Fibroblast of lung (primary cell): Measurements from ENCODE around the gene PDIK1L. TPM values are rescaled to one million over a fixed set of nuclear protein-coding genes. Genes with fewer than 3 reads are reported as not detected.

Experiments
- DNase-seq, 2 donors: peaks; one replicate each; pipeline versions ENCODE4 v3.0.0 to v3.0.0-alpha.2; 2010; ENCODE audit warnings: low read depth in 2 of 2
- H2AFZ ChIP-seq: 2 replicates; pipeline ENCODE4 v1.5.1; 2012; ENCODE audit warnings: low read length, control low read depth, inconsistent platforms
- H3K27ac ChIP-seq: 2 replicates; pipeline ENCODE4 v1.5.1; 2011; ENCODE audit warnings: low read length, control low read depth; ENCODE audit not compliant: insufficient read depth
- H3K27me3 ChIP-seq: 2 replicates; pipeline ENCODE4 v1.5.1; 2011; ENCODE audit warnings: mild to moderate bottlenecking, low read length; ENCODE audit not compliant: control insufficient read depth, insufficient read depth
- H3K36me3 ChIP-seq: 2 replicates; pipeline ENCODE4 v1.5.1; 2011; ENCODE audit warnings: low read length; ENCODE audit not compliant: control insufficient read depth, insufficient read depth
- H3K4me1 ChIP-seq: 2 replicates; pipeline ENCODE4 v1.5.1; 2011; ENCODE audit warnings: low read length; ENCODE audit not compliant: control insufficient read depth, insufficient read depth; ENCODE audit errors: extremely low read depth
- H3K4me2 ChIP-seq: 2 replicates; pipeline ENCODE4 v1.5.1; 2011; ENCODE audit warnings: low read length, control low read depth; ENCODE audit not compliant: insufficient read depth; ENCODE audit errors: extremely low read depth
- H3K4me3 ChIP-seq, 4 experiments: fragments of 200-600 bp in 1 of 4; sonication (generic) in 1 of 4; replicated peaks in 1 of 4; 2 replicates each; pipeline ENCODE4 v1.5.1; 2011 to 2016; ENCODE audit warnings: low read length in 4 of 4, low read depth in 3 of 4, mild to moderate bottlenecking in 3 of 4, control low read depth in 2 of 4, inconsistent platforms in 1 of 4, mixed read lengths in 1 of 4; ENCODE audit not compliant: insufficient read depth in 1 of 4; ENCODE audit errors: control extremely low read depth in 1 of 4
- H3K79me2 ChIP-seq: 2 replicates; pipeline ENCODE4 v1.5.1; 2012; ENCODE audit warnings: mild to moderate bottlenecking, low read length, inconsistent platforms; ENCODE audit not compliant: control insufficient read depth, insufficient read depth
- H3K9ac ChIP-seq: 2 replicates; pipeline ENCODE4 v1.5.1; 2011; ENCODE audit warnings: mild to moderate bottlenecking, low read length, control low read depth; ENCODE audit not compliant: insufficient read depth
- H3K9me3 ChIP-seq: 2 replicates; pipeline ENCODE4 v1.5.1; 2012; ENCODE audit warnings: low read depth, low read length; ENCODE audit not compliant: control insufficient read depth, insufficient read depth
- H4K20me1 ChIP-seq: 2 replicates; pipeline ENCODE4 v1.5.1; 2011; ENCODE audit warnings: low read length; ENCODE audit not compliant: control insufficient read depth, insufficient read depth; ENCODE audit errors: extremely low read depth
- EZH2 ChIP-seq: IDR thresholded peaks from 2 replicates; pipeline ENCODE4 v1.5.1; 2012; ENCODE audit warnings: low read length, control low read depth, mild to moderate bottlenecking; ENCODE audit errors: missing control alignments
- polyA plus RNA-seq, 2 donors: library from polyadenylated mRNA; depleted of rRNA in 1 of 2; stranded (reverse) in 1 of 2; unstranded in 1 of 2; fragments of >200 nt; gene quantifications; 2 replicates each; pipeline ENCODE4 v1.2.1, GENCODE V29; 2011 to 2012; ENCODE audit warnings: missing spikeins in 1 of 2
- total RNA-seq: library from RNA; depleted of rRNA; stranded (reverse); fragments of >200 nt; gene quantifications from 2 replicates; pipeline ENCODE4 v1.2.1, GENCODE V29; 2014
- TF ChIP-seq, protein P1 (sequence below), 2 donors: IDR thresholded peaks in 1 of 2; conservative IDR thresholded peaks in 1 of 2; 1 replicate in 1 of 2; 2 replicates in 1 of 2; pipeline ENCODE4 v1.5.1; 2011 to 2012; ENCODE audit warnings: low read length in 2 of 2, control low read depth in 1 of 2, inconsistent platforms in 1 of 2, low read depth in 1 of 2, mild to moderate bottlenecking in 1 of 2

PDIK1L gene
- total and polyA plus RNA-seq, 2 donors (not counting 1 experiment from before 2014, with no cell fraction given): 3.0 to 4.3 TPM

GRCh38 chr1:26079178-26079563 lies 32.5 kb upstream of the PDIK1L start:
- TF ChIP-seq, protein P1, sequence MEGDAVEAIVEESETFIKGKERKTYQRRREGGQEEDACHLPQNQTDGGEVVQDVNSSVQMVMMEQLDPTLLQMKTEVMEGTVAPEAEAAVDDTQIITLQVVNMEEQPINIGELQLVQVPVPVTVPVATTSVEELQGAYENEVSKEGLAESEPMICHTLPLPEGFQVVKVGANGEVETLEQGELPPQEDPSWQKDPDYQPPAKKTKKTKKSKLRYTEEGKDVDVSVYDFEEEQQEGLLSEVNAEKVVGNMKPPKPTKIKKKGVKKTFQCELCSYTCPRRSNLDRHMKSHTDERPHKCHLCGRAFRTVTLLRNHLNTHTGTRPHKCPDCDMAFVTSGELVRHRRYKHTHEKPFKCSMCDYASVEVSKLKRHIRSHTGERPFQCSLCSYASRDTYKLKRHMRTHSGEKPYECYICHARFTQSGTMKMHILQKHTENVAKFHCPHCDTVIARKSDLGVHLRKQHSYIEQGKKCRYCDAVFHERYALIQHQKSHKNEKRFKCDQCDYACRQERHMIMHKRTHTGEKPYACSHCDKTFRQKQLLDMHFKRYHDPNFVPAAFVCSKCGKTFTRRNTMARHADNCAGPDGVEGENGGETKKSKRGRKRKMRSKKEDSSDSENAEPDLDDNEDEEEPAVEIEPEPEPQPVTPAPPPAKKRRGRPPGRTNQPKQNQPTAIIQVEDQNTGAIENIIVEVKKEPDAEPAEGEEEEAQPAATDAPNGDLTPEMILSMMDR (conservative IDR thresholded peaks at IDR 0.05 in 1 of 2, IDR thresholded peaks at IDR 0.05 in 1 of 2; ENCODE audit: low read depth in 1 of 2, low read length in 2 of 2): no peak
- no peak for TF ChIP-seq EZH2
- no peak overlapping the region for H3K27ac ChIP-seq
- DNase-seq: no peak
- H3K9ac ChIP-seq: no peak overlapping the region
- H4K20me1 ChIP-seq: no peaks in the 10 kb centered on the region
- H3K79me2 ChIP-seq: no peaks in the 10 kb centered on the region
- no peak overlapping the region for H3K4me3 ChIP-seq
- no peaks in the 10 kb centered on the region for H3K36me3 ChIP-seq
- H3K27me3 ChIP-seq: peaks cover 15% of the 10 kb centered on the region
- no peak overlapping the region for H3K4me2 ChIP-seq
- H2AFZ ChIP-seq: no peak overlapping the region
- H3K9me3 ChIP-seq: no peaks in the 10 kb centered on the region
- H3K4me1 ChIP-seq: no peaks in the 10 kb centered on the region

GRCh38 chr1:26079960-26080814 lies 31.4 kb upstream of the PDIK1L start:
- Histone ChIP-seq H4K20me1 (no peaks in the 10 kb centered on the region), H3K4me3 (no peak overlapping the region), H3K79me2 (no peaks in the 10 kb centered on the region), H3K4me2 (no peak overlapping the region), H3K36me3 (no peaks in the 10 kb centered on the region), H3K9ac (no peak overlapping the region), H3K4me1 (no peaks in the 10 kb centered on the region), H2AFZ (no peak overlapping the region), H3K27me3 (peaks cover 15% of the 10 kb centered on the region), H3K27ac (no peak overlapping the region), H3K9me3 (no peaks in the 10 kb centered on the region)
- no peak for DNase-seq
- TF ChIP-seq, protein P1 (conservative IDR thresholded peaks at IDR 0.05 in 1 of 2, IDR thresholded peaks at IDR 0.05 in 1 of 2; ENCODE audit: low read depth in 1 of 2, low read length in 2 of 2): no peak
- no peak for TF ChIP-seq EZH2

GRCh38 chr1:26081267-26082019 lies 30.2 kb upstream of the PDIK1L start:
- Histone ChIP-seq H2AFZ (no peak overlapping the region), H3K4me1 (no peaks in the 10 kb centered on the region), H3K36me3 (no peaks in the 10 kb centered on the region), H4K20me1 (no peaks in the 10 kb centered on the region), H3K4me2 (no peak overlapping the region), H3K79me2 (no peaks in the 10 kb centered on the region), H3K4me3 (no peak overlapping the region), H3K9me3 (no peaks in the 10 kb centered on the region), H3K27ac (no peak overlapping the region), H3K27me3 (peaks cover 4% of the 10 kb centered on the region), H3K9ac (no peak overlapping the region)
- DNase-seq: peak in 1 of 2 donors; percentile 8
- no peak for TF ChIP-seq EZH2
- TF ChIP-seq, protein P1 (conservative IDR thresholded peaks at IDR 0.05 in 1 of 2, IDR thresholded peaks at IDR 0.05 in 1 of 2; ENCODE audit: low read depth in 1 of 2, low read length in 2 of 2): no peak
